ENCODE measurements around the gene NMT2.

GRCh38 chr10:15152556-15152955 lies 15.9 kb downstream of the NMT2 start:
- TF ChIP-seq CTCF (conservative IDR thresholded peaks at IDR 0.05; ENCODE audit: low read depth, low read length) (no peak), EZH2 (IDR thresholded peaks at IDR 0.05; ENCODE audit: borderline replicate concordance, low read depth, low read length, poor library complexity, severe bottlenecking) (no peak)
